Activated CD8-positive, alpha-beta memory T cell treated with anti-CD3 and anti-CD28 coated beads, Interleukin-2, amount 50 U/mL, for 1 hour (primary cell): ENCODE data around the gene PPEF1.
"Not testable (repeated sequence)": the region's sequence is repeated elsewhere in the genome, so short reads cannot be mapped to it uniquely, and the experiment has no call there.

ENCODE experiments used
- DNase-seq: peaks from one replicate; pipeline ENCODE4 v3.0.0-alpha.2; 2020; ENCODE audit errors: extremely low read depth

The PPEF1 gene

DNA sequence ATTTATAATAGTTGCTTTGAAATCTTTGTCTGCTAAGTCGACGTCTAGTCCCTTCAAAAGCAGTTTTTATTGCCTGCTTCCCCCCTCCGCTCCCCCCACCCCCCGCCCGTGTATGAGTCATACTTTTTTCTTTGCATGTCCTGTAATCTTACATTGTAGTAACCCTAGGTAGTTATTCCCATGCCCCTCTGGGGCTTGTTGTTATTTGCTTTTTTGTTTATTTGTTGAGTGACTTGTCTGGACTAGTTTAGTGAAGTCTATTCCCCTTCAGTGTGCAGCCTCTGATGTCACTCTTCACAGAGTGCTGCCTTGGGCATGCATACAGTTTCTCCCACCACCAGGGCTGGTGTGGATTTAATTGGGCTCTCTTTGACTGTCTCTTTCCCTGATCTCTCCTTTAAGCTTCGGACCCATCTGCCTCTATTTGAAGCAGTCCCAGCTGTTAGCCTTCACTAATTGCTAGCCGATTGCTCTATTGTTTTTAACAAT, 86.2 kb downstream of the PPEF1 start:
- DNase-seq: no peak

- no peak for DNase-seq
These were observed 89.7 kb downstream of the PPEF1 start for GRCh38 chrX:18797141-18797540.

GRCh38 chrX:18799911-18800310, 92.5 kb downstream of the PPEF1 start:
- DNase-seq: no peak

DNA sequence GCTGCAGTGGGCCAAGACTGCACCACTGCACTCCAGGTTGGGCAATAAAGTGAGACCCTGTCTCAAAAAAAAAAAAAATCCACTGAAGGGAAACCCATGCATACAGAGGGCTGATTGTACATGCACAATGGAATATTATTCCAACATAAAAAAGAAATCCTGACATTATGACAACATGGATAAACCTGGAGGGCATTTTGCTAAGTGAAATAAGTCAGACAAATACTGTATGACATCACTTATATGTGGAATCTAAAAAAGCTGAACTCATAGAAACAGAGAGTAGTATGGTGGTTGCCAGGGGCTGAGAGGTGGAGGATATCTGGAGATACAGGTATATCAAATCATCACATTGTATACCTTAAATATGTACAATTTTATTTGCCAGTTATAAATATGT, 102.2 kb downstream of the PPEF1 start:
- DNase-seq: no peak

- DNase-seq: no peak
These were observed 103.0 kb downstream of the PPEF1 start for GRCh38 chrX:18810416-18810815.

- DNase-seq: no peak
These were observed 117.9 kb downstream of the PPEF1 start for GRCh38 chrX:18825375-18825774.

DNA sequence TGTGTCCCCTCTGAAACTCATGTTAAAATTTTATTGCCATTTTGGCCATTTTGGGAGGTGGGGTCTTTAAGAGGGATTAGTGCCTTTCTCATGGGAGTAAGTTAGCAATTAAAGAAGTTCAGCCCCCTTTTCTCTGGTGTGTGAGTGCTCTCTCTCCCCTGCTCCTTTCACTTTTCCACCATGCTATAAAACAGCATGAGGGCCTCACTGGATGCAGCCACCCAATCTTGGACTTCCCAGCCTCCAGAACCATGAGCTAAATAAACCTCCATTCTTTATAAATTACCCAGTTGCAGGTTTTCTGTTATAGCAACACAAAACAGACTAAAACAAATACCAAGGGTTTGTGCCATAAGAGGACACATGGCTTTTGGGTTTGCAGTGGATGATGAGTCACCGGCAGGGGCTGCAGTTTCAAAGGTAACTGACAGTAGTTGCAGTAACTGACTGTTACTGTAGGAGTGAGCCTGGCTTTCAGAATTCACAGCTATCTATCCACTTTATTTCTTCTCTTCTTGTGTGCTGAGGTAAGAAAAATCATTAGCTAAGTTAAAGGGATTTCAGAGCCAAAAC, 121.5 kb downstream of the PPEF1 start:
- DNase-seq: no peak

DNA sequence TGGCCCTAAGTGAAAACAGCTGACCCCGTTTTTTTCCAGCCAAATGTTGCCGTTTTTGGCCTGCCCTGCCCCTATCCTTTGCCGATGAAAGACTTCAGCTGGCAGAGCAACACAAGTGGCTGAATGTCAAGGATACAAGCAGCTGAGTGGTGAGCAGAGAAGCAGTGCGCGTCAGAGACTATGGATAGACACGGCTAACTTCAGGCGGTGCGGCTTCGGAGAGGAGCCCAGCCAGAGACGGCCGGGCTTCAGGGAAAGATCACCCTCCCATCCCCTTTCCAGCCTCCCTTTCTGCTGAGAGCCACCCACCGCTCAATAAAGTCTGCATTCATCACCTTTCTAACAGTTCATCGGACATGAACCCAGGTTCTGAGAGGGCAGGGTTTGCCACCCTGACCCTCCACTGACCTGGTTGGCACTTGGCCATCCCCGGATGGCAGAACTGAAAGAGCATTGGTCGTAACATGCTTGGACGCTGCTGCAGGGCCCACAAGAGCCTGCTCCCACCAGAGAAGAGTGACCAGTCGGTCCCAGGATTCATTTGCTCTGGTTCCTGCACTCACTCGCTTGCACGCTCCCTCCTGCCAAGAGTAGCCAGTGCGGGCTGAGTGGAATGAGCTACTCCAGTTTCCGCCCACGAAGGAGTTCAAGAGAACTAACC, 125.8 kb downstream of the PPEF1 start:
- no peak for DNase-seq

DNA sequence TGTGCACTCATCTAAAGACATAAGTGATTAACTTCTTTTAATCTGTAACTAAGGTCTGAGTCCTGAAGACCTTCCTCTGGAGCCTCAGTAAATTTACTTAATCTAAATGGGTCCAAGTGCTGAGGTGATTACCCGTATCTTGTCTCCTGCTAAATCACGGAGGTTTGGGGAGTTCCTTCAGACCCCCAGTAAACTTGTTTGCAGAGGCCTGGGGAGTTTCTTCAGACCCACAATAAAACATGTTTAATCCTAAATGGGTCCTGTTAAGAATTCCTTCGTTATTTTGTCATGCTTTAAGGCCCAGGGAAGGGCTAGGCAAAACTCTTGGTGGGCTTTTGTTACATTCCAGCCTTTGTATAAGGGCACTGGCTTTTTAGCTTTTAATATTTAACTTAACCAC, 140.5 kb downstream of the PPEF1 start:
- not testable (repeated sequence) for DNase-seq

DNA sequence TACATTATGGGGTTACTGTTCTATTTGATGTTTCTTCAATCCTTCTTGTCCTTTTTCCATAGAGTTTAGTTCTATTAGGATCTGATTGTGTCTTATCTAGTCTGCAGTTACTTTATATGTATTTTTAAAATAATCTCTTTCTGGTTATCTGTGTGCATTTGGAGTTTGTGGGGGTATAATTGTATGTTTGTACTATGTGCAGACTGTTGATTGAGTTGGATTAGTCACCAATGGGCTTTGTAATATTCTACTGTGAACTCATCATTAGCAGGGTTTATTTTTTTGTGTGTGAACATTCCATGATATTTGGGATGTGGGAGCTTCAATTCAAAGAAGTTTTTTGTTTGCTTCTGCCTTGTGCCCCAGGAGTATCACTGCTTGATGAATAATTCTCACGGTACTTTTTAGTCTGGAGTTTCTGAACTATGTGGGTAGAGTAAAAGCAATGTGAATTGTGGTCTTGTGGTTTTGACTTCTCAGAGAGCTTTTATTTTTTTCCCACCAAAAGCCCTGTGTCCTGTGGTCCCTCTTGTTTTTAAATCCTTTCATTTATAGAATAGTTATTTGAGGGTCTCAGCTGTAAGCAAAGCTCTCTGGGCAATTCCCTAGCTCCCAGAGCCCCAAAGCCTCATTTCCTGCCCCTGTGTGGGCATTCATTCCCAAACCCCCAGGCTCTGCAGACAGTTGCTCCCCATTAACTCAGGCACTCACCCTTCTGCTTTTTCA, 148.6 kb downstream of the PPEF1 start:
- no peak for DNase-seq

GRCh38 chrX:18856645-18856997, 149.2 kb downstream of the PPEF1 start:
- no peak for DNase-seq

DNA sequence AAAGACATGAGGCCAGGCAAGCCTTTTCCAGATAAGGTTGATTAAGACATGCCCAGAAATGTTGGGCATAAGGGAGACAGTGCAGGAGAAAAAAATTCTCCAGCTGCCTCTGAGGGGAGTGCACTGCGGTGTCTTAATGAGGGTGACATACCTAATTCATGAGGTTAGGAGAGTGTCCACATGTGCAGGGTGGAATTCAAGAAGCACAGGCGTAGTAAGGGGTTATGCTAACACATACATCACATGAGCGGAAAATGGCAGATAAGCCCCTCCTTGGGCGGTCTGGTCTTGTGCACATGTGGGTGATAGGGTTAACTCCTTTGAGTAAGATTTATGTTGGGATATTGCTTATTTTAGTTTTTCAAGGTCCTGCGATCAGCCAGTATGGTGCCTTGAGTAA, 154.1 kb downstream of the PPEF1 start:
- no peak for DNase-seq

- no peak for DNase-seq
These were observed 157.0 kb downstream of the PPEF1 start for GRCh38 chrX:18864390-18864920.

GRCh38 chrX:18871161-18871890, 163.9 kb downstream of the PPEF1 start:
- no peak for DNase-seq

- DNase-seq: no peak
These were observed 164.5 kb downstream of the PPEF1 start for GRCh38 chrX:18871970-18872369.

DNA sequence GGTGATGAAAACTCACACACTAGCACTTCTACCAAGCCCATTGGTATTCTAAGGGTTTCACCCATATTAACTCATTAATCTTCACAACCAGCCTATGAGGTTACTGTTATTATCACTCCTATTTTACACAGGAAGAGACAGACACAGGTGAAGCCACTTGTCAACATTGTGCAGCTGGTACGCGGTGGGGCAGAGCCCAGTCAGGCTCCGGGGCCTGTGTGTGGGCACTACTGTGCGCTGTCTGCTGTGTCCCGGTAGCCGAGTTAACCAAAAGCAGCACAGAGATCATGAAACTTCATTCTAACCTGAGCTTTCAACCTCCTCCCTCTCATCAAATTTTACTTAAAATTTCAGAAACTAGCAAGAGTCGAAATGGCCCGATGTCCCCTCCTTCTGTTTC, 165.2 kb downstream of the PPEF1 start:
- no peak for DNase-seq

DNA sequence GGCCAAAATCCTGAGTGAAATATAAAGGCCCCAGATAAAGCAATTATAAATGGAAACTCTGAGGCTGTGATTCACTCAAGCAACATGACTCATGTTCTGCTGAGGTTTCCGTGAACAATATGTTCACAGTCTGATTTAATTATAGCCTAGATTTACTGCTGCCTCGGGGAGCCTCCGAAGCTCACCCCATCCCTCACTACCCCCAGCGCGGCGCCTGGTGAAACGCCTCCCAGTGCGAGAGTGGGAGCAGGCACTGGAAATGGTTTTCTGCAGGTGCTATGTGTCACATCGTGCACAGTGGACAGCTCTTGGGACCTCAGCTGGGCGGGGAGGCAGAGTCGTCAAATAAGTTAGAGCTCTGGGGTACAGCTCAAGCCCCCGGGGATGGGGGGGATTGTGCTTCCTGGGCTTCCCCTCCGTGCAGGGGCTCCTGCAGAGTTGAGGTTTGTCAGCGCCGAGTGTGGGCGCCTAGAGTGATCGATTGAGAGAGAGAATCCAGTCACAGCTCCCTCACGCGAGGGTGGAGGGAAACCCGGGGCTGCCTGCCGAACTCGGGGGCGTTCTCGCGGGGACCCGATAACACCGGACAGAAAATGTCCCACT, 165.8 kb downstream of the PPEF1 start:
- no peak for DNase-seq

GRCh38 chrX:18873836-18874235, 166.4 kb downstream of the PPEF1 start:
- no peak for DNase-seq

DNA sequence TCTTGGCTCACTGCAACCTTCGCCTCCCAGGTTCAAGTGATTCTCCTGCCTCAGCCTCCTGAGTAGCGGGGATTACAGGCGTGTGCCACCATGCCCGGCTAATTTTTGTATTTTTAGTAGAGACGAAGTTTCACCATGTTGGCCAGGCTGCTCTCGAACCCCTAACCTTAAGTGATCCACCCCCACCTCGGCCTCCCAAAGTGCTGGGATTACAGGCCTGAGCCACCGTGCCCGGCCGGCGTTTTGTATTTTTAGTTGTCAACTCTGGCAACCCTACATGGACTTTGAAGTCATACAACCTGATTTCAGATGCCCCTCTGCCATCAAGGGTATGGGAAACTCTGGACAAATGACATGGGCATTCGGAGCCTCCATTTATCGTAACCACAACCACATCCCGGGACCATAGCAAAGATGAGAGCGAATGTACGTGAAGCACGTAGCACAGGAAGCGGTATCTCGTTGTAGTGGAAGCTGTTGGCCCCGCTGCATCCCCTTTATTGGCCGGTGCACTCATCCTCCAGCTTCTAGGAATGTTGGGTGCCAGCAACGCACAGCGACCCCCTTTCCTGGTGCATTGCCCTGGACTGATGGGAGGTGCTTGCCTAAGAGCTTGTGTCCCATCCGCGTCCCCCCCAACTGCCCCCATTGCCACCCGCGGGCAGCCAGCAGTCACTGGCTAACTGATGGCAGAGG, 167.3 kb downstream of the PPEF1 start:
- no peak for DNase-seq

GRCh38 chrX:18875256-18875878, 167.9 kb downstream of the PPEF1 start:
- no peak for DNase-seq

- DNase-seq: no peak
These were observed 170.0 kb downstream of the PPEF1 start for GRCh38 chrX:18877469-18877868.
